Activated CD8-positive, alpha-beta memory T cell treated with anti-CD3 and anti-CD28 coated beads for 1 hour (primary cell): ENCODE measurements around the gene EPS8.

Experiments
- DNase-seq, 2 donors: peaks; one replicate each; pipeline ENCODE4 v3.0.0-alpha.2; 2020; ENCODE audit warnings: low read depth in 1 of 2; ENCODE audit errors: extremely low read depth in 1 of 2

Gene EPS8

GRCh38 chr12:15800278-15800677 lies 11.1 kb upstream of the EPS8 start:
- DNase-seq, result no peak

DNA sequence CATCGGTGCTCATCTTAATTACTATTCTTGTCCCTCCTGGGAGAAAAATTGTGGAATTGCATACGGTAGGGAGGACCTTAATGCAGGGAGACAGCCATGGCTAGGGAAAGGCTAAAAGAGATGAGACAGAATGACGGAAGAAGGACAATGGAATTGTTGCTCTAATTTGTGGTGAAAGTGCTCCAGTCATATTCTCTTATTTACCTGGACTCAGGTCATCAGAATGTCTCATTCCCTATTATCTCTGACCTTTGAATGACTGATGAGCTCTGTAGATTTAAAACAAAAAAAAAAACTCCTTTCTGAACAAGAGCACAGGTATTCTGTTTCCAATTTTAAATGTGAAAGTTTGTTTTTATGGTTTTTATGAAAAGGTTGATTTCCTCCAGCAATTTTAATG lies 8.6 kb upstream of the EPS8 start:
- no peak for DNase-seq

DNA sequence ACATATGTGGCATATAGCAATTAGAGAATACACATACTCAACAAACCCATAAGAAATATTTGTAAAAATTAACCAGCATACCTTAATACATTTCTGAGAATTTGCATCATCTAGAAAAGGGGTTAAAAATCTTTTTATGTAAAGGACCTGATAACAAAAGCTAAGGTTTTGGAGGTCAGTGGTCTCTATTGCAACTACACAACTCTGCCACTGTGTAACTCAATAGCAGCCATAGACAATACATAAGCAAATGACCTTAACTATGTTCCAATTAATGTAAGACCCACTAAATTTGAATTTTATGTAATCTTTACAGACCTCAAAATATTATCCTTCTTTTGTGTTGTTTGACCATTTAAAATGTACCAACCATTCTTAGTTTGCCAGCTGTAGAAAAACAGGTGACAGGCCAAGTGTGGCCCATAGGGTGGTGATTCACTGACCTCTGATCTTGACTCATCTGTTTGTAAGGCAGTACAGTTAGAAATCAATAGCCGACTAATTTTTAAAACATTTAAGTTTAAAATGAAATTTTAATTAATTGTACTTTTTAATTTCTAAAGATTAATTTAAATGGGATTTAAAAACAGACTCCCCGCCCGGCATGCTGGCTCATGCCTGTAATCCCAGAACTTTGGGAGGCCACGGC lies 7.4 kb upstream of the EPS8 start:
- no peak for DNase-seq

DNA sequence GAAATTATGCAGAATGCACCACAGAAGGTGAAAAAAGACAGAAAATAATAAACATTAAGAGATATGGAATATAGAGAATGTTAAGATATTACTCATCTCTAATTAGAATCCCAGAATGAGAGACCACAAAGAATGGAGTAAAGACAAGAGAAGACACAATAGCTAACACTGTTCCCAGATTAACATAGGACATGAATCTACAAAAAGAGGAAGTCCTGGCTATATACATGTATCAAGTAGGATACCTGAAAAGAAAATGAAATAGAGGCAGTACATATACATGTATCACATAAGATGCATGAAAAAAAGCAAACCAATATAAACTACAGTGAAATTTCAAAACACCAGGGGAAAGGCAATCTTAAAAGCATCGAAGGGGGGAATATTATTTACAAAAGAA lies 5.6 kb upstream of the EPS8 start:
- DNase-seq, result no peak

- no peak for DNase-seq
Measured at GRCh38 chr12:15794196-15794595, 5.0 kb upstream of the EPS8 start.

GRCh38 chr12:15788233-15789219 lies 662 bp downstream of the EPS8 start:
- DNase-seq, result no peak

- DNase-seq, result no peak
Measured at GRCh38 chr12:15787778-15788177, 1.4 kb downstream of the EPS8 start.

DNA sequence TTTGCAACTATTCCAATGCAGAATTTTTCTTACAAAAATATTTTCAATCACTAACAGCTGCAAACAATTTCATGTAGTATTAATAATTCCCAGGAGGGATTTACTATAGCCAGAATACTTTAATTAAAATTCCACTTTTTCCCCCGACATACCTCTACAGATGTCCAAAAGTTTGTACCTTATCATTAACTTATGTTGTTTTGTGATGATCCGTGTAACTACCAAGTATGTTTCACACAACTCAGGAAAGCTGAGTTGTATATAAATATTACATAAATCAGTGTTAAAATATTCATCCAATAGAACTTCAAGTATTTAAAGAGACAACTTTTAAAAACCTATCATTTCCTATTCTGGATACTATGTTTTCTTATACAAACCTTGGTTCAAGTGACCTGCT lies 2.4 kb downstream of the EPS8 start:
- DNase-seq, result no peak

DNA sequence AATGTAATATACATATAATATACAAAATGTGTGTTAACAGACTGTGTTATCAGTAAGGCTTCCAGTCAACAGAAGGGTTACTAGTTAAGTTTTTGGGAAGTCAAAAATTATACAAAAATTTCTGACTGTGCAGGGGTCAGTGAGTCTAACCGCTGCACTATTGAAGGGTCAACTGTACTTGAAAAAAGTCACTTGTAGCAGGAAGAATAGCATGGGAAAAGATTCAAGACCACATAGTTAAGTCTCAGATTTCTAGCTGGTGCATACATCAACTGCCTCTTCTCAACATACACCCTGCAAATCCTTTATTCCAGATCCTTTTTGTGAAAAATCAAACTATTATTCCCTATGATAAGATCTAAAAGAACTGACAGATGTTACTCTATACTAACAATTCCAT lies 5.9 kb downstream of the EPS8 start:
- DNase-seq, result no peak

GRCh38 chr12:15782667-15783066 lies 6.5 kb downstream of the EPS8 start:
- no peak for DNase-seq

GRCh38 chr12:15779925-15780324 lies 9.3 kb downstream of the EPS8 start:
- no peak for DNase-seq

DNA sequence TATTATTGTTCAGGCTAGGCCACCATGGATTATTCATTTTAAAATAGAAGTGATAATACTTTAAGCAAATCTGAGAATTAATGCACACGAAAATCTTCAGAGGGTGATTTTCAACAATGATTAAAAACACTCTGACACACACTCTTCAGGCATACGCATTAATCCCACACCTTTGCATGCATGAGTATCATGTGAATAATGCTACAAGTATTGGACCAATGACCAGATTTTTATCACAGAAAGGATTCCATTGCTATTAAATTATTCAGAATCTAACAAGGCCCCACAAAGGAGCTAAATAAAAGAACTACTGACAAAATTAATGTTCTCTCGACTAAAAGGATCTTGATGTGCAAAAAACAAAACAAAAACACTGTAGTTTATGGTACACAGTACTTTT lies 11.1 kb downstream of the EPS8 start:
- no peak for DNase-seq

DNA sequence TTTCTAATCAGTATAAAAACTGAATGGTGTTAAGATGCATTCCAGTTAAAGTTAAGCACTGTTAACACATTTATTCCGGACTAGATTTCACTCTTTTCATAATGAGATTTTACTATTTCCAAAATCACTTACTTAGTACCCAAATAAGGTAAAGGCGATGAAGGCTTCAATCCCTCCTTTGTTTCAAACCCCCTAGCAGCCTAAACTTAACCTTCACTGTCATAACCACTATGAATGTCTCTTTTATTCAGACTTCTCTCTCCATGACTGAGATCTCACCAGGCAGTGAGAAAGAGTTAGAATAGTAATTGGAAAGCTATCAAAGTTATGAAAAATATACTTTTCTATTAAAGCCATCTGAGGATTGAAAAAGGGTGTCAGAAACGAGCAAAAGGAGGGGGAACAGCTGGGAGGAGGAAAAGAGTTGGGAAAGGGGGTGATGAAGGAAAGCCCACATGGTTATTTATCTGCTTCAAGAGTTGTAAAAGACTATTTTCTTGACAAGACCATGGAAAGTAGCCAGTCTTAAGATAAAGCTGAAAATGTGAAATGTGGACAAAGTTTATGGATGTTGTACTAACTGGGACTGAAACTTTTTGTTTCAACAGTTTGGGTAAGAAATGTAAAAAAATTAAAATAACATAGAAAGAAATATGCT lies 11.7 kb downstream of the EPS8 start:
- DNase-seq, result no peak

- DNase-seq, result no peak
Measured at GRCh38 chr12:15776532-15776931, 12.7 kb downstream of the EPS8 start.

DNA sequence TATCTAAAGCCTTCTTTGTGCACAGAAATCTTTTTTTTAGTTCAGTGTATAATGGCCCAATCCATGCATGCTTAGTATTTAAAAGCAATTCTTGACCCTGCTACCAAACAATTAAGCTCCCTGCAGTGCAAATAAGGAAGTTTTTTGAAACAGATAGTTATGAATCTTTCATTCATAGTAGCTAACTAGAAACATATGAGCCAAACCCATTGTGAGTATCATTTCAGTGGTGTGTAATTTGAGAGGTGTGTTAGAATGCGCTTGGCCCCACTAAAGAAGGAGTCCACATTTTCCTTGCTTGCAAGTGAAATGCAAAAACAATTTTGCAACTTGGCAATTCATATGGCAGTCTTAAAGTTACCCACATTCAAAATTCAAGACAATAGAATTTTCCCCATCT lies 14.4 kb downstream of the EPS8 start:
- no peak for DNase-seq

- DNase-seq, result no peak
Measured at GRCh38 chr12:15772405-15773018, 16.7 kb downstream of the EPS8 start.

DNA sequence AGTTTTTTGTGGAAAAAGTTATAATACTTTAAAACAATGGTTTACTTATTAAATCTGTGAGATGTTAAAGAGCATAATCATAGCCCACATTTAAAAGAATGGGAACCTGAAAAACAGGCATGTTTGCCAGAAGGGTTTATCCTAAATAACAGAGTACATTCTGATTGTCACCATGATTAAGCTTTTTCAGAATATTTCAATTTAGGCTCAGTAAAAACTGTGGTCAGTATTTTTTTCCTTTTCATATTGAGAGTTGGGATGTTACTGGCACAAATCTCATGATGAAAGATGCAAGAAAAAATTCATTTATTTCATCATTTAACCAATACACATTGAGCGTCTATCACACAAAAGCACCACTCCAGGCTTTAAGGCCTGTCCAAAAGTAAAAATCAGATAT lies 18.6 kb downstream of the EPS8 start:
- no peak for DNase-seq

- DNase-seq, result no peak
Measured at GRCh38 chr12:15770021-15770420, 19.2 kb downstream of the EPS8 start.

- DNase-seq, result no peak
Measured at GRCh38 chr12:15769586-15769985, 19.6 kb downstream of the EPS8 start.

DNA sequence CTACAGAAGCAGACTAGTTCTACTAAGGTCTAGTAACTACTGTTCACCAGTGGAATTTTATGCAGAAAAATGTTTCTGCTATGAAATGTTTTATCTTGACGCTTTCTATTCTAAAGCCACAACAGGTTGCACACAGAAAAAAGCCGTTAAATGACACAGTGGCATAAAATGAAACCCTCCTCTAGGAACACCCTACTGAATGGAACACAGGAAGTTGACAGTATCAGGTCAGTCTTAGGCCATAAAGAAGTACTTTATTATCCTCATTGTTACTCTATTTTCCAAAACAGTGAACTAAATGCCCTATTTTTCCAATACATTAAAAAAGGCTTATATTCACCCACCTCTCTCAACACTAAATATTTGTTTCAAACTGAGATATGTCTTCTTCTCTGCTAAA lies 21.9 kb downstream of the EPS8 start:
- DNase-seq, result no peak

DNA sequence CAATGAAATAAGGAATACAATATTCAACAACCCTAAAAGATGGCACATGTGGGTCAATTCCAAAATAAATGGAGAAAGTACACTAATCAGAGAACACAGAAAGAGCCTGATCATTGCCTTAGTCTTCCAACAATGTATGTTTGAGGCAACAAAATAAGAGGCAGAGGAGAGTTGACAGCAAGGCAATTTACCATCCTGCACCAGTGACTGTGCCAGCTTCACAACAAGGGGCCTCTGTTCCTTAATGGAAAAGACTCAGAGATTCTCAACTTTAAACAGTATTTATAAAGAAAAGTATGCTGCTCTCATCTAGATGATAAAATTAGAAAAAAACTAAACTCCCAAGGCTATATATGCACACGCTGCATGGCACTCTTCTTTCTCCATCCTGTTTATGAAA lies 25.9 kb downstream of the EPS8 start:
- DNase-seq, result no peak
